ENCODE measurements around the gene CSH2.
"Not testable (repeated sequence)": the region's sequence is repeated elsewhere in the genome, so short reads cannot be mapped to it uniquely, and the experiment has no call there.

Gene CSH2

DNA sequence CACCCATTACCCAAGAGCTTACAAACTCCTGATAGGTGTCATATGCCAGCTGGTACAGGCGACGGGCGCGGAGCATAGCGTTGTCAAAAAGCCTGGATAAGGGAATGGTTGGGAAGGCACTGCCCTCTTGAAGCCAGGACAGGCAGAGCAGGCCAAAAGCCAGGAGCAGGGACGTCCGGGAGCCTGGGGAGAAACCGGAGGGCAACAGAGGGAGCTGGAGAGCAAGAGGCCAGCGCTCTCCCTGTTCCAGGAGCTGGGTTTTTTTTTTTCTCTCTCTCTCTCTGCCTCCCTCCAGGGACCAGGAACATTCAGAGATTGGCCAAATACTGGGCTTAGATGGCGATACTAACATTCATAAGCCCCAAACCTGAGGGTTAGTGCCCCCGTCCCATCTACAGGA lies 7.9 kb upstream of the CSH2 start:
- not testable (repeated sequence) for H3K27me3 ChIP-seq (ENCODE audit: control insufficient read depth, insufficient read depth, low read length, poor library complexity, severe bottlenecking); H3K9me3 ChIP-seq (ENCODE audit: control insufficient read depth, low read length); H3K4me1 ChIP-seq (ENCODE audit: control insufficient read depth, insufficient read depth, low read length); H3K27ac ChIP-seq (ENCODE audit: insufficient read depth, low read depth, low read length, poor library complexity, severe bottlenecking); H3K36me3 ChIP-seq (ENCODE audit: control insufficient read depth, insufficient read depth, low read length); H3K4me3 ChIP-seq (ENCODE audit: insufficient read depth, low read depth, low read length)
- WGBS, 2 experiments: 49 to 50% methylated on average over 11 of the region's 11 CpGs

DNA sequence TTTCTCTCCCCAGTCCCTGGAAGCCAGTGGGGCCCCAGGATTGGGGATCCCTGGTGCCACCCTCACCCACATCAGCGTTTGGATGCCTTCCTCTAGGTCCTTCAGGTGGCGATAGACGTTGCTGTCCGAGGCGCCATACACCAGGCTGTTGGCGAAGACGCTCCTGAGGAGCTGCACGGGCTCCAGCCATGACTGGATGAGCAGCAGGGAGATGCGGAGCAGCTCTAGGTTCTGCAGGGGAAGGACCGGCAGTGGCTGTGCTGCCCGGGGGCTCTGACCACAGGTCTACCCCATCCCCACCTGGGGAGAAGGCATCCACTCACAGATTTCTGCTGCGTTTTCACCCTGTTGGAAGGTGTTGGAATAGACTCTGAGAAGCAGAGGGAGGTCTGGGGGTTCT lies 7.2 kb upstream of the CSH2 start:
- no peak overlapping the region for H3K4me3 ChIP-seq (ENCODE audit: insufficient read depth, low read depth, low read length)
- H3K27me3 ChIP-seq (ENCODE audit: control insufficient read depth, insufficient read depth, low read length, poor library complexity, severe bottlenecking): no peaks in the 10 kb centered on the region
- H3K36me3 ChIP-seq (ENCODE audit: control insufficient read depth, insufficient read depth, low read length): no peaks in the 10 kb centered on the region
- 90 to 93% methylated on average over 12 of the region's 12 CpGs for WGBS, 2 experiments
- no peaks in the 10 kb centered on the region for H3K9me3 ChIP-seq (ENCODE audit: control insufficient read depth, low read length)
- no peak overlapping the region for H3K27ac ChIP-seq (ENCODE audit: insufficient read depth, low read depth, low read length, poor library complexity, severe bottlenecking)
- no peaks in the 10 kb centered on the region for H3K4me1 ChIP-seq (ENCODE audit: control insufficient read depth, insufficient read depth, low read length)

GRCh38 chr17:63878413-63878812 lies 4.9 kb upstream of the CSH2 start:
- H3K9me3 ChIP-seq (ENCODE audit: control insufficient read depth, low read length); H3K36me3 ChIP-seq (ENCODE audit: control insufficient read depth, insufficient read depth, low read length); H3K27me3 ChIP-seq (ENCODE audit: control insufficient read depth, insufficient read depth, low read length, poor library complexity, severe bottlenecking); H3K4me3 ChIP-seq (ENCODE audit: insufficient read depth, low read depth, low read length); H3K27ac ChIP-seq (ENCODE audit: insufficient read depth, low read depth, low read length, poor library complexity, severe bottlenecking); H3K4me1 ChIP-seq (ENCODE audit: control insufficient read depth, insufficient read depth, low read length): not testable (repeated sequence)
- WGBS, 2 experiments: 93 to 95% methylated on average over 9 of the region's 9 CpGs

- not testable (repeated sequence) for H3K4me3 ChIP-seq (ENCODE audit: insufficient read depth, low read depth, low read length); H3K27ac ChIP-seq (ENCODE audit: insufficient read depth, low read depth, low read length, poor library complexity, severe bottlenecking); H3K4me1 ChIP-seq (ENCODE audit: control insufficient read depth, insufficient read depth, low read length); H3K9me3 ChIP-seq (ENCODE audit: control insufficient read depth, low read length); H3K27me3 ChIP-seq (ENCODE audit: control insufficient read depth, insufficient read depth, low read length, poor library complexity, severe bottlenecking); H3K36me3 ChIP-seq (ENCODE audit: control insufficient read depth, insufficient read depth, low read length)
- 88 to 90% methylated on average over 6 of the region's 6 CpGs for WGBS, 2 experiments
Observed at GRCh38 chr17:63874693-63875092, 1.2 kb upstream of the CSH2 start.

- H3K4me3 ChIP-seq (ENCODE audit: insufficient read depth, low read depth, low read length); H3K36me3 ChIP-seq (ENCODE audit: control insufficient read depth, insufficient read depth, low read length); H3K4me1 ChIP-seq (ENCODE audit: control insufficient read depth, insufficient read depth, low read length); H3K27me3 ChIP-seq (ENCODE audit: control insufficient read depth, insufficient read depth, low read length, poor library complexity, severe bottlenecking); H3K27ac ChIP-seq (ENCODE audit: insufficient read depth, low read depth, low read length, poor library complexity, severe bottlenecking); H3K9me3 ChIP-seq (ENCODE audit: control insufficient read depth, low read length): not testable (repeated sequence)
- 81 to 83% methylated on average over 6 of the region's 8 CpGs for whole genome bisulfite sequencing, 2 experiments
Observed at GRCh38 chr17:63874061-63874626, 667 bp upstream of the CSH2 start.

- not testable (repeated sequence) for H3K9me3 ChIP-seq (ENCODE audit: control insufficient read depth, low read length); H3K4me3 ChIP-seq (ENCODE audit: insufficient read depth, low read depth, low read length); H3K27me3 ChIP-seq (ENCODE audit: control insufficient read depth, insufficient read depth, low read length, poor library complexity, severe bottlenecking); H3K4me1 ChIP-seq (ENCODE audit: control insufficient read depth, insufficient read depth, low read length); H3K27ac ChIP-seq (ENCODE audit: insufficient read depth, low read depth, low read length, poor library complexity, severe bottlenecking); H3K36me3 ChIP-seq (ENCODE audit: control insufficient read depth, insufficient read depth, low read length)
- 92 to 93% methylated on average over 10 to 13 of the region's 15 CpGs for WGBS, 2 experiments
Observed at GRCh38 chr17:63871646-63872365, 1.7 kb downstream of the CSH2 start.

DNA sequence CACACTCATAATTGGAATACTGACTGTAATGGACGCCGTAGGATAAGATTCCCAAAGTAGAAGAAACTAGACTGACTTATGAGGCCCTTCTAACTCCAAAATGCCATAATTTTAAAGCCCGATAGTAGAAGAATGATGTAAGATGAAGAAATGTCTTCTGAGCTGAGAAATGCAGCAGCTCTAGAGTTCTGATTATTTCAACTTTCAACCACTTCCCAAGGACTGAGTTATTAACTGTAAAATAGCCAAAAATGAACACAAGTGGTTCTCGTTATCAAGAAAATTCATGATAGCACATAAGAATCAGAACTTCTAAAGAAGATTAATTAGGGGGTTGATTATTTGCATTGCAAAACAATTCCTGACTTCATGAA lies 3.2 kb downstream of the CSH2 start:
- 90 to 98% methylated on average over 2 to 4 of the region's 4 CpGs for WGBS, 2 experiments
- not testable (repeated sequence) for H3K27me3 ChIP-seq (ENCODE audit: control insufficient read depth, insufficient read depth, low read length, poor library complexity, severe bottlenecking); H3K27ac ChIP-seq (ENCODE audit: insufficient read depth, low read depth, low read length, poor library complexity, severe bottlenecking); H3K4me1 ChIP-seq (ENCODE audit: control insufficient read depth, insufficient read depth, low read length); H3K36me3 ChIP-seq (ENCODE audit: control insufficient read depth, insufficient read depth, low read length); H3K4me3 ChIP-seq (ENCODE audit: insufficient read depth, low read depth, low read length); H3K9me3 ChIP-seq (ENCODE audit: control insufficient read depth, low read length)

- 80 to 82% methylated on average over 8 of the region's 9 CpGs for WGBS, 2 experiments
Observed at GRCh38 chr17:63869491-63870291, 3.8 kb downstream of the CSH2 start.

DNA sequence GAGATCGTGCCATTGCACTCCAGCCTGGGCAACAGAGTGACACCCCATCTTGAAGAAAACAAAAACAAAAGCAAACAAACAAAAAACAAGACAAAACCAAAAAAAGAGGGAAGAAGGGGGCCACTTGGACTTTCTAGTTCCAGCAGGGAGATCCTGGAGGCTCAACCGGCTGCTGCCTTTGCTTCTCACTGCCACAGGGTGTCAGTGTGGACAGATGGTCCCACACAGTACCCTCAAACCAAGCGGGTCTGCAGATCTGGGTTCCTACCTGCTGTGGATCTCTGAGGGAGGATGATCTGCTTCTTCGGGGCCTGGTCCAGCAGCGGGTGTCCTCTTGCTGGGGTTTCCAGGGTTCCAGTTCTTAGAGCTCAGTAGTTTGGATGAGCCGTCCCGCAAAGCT lies 6.9 kb downstream of the CSH2 start:
- H3K9me3 ChIP-seq (ENCODE audit: control insufficient read depth, low read length); H3K4me3 ChIP-seq (ENCODE audit: insufficient read depth, low read depth, low read length); H3K4me1 ChIP-seq (ENCODE audit: control insufficient read depth, insufficient read depth, low read length); H3K36me3 ChIP-seq (ENCODE audit: control insufficient read depth, insufficient read depth, low read length); H3K27ac ChIP-seq (ENCODE audit: insufficient read depth, low read depth, low read length, poor library complexity, severe bottlenecking); H3K27me3 ChIP-seq (ENCODE audit: control insufficient read depth, insufficient read depth, low read length, poor library complexity, severe bottlenecking): not testable (repeated sequence)
- 68 to 69% methylated on average over 5 of the region's 7 CpGs for WGBS, 2 experiments

More at GRCh38 chr17:63869491-63870291, 3.8 kb downstream of the CSH2 start:
- not testable (repeated sequence) for H3K4me1 ChIP-seq (ENCODE audit: control insufficient read depth, insufficient read depth, low read length); H3K27ac ChIP-seq (ENCODE audit: insufficient read depth, low read depth, low read length, poor library complexity, severe bottlenecking); H3K36me3 ChIP-seq (ENCODE audit: control insufficient read depth, insufficient read depth, low read length); H3K27me3 ChIP-seq (ENCODE audit: control insufficient read depth, insufficient read depth, low read length, poor library complexity, severe bottlenecking); H3K9me3 ChIP-seq (ENCODE audit: control insufficient read depth, low read length); H3K4me3 ChIP-seq (ENCODE audit: insufficient read depth, low read depth, low read length)

DNA sequence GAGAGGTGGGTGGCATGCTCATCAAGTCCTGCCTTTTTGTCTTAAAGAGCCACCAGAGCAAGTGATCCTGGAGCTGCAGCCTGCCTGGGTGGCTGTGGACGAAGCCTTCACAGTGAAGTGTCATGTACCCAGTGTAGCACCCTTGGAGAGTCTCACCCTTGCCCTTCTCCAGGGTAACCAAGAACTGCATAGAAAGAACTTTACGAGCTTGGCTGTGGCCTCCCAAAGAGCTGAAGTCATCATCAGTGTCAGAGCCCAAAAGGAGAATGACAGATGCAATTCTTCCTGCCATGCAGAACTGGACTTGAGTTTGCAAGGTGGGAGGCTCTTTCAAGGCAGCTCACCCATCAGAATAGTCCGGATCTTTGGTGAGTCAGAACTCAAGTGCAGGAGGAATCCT lies 14.2 kb downstream of the CSH2 start:
- no peak overlapping the region for H3K4me3 ChIP-seq (ENCODE audit: insufficient read depth, low read depth, low read length)
- no peak overlapping the region for H3K27ac ChIP-seq (ENCODE audit: insufficient read depth, low read depth, low read length, poor library complexity, severe bottlenecking)
- peaks cover 9% of the 10 kb centered on the region for H3K27me3 ChIP-seq (ENCODE audit: control insufficient read depth, insufficient read depth, low read length, poor library complexity, severe bottlenecking)
- H3K36me3 ChIP-seq (ENCODE audit: control insufficient read depth, insufficient read depth, low read length): no peaks in the 10 kb centered on the region
- WGBS, 2 experiments: 82 to 84% methylated on average over 3 of the region's 3 CpGs
- no peaks in the 10 kb centered on the region for H3K9me3 ChIP-seq (ENCODE audit: control insufficient read depth, low read length)
- H3K4me1 ChIP-seq (ENCODE audit: control insufficient read depth, insufficient read depth, low read length): no peaks in the 10 kb centered on the region

Data from ectodermal cell (in vitro differentiated cells).